Gastroesophageal sphincter (tissue), 3 donors: ENCODE measurements around the gene GRAMD1A.

ENCODE experiments used
- CTCF ChIP-seq, 4 experiments: fragments of 200-600 bp in 2 of 4; fragments of 450-650 bp in 2 of 4; sonication (generic) in 1 of 4; IDR thresholded peaks; one replicate each; pipeline ENCODE4 v1.5.1; 2017 to 2019; ENCODE audit warnings: antibody characterized with exemption in 4 of 4, mild to moderate bottlenecking in 2 of 4, moderate library complexity in 2 of 4
- POLR2A ChIP-seq, 2 donors: fragments of 450-650 bp; IDR thresholded peaks; one replicate each; pipeline ENCODE4 v1.6.1; 2017; ENCODE audit warnings: antibody characterized with exemption in 2 of 2, mild to moderate bottlenecking in 2 of 2, moderate library complexity in 1 of 2

DNA sequence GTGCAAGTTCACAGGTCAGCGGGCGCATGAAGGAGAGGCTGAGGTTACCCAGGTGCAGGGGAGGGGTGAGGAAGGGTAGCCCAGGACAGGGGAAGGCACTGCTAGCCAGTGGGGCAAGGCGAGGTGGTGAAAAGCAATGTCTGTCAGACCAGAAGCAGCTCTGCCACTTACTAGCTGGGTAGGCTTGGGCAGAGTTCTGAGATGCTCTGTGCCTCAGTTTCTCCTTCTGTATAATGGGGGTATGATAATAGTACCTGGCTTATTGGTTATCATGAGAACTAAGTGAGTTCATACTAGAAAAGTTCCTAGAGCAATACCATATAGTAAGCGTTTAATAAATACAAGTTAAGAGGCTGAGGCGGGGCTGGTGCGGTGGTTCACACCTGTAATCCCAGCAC lies 15.8 kb downstream of the GRAMD1A start:
- TF ChIP-seq CTCF (IDR thresholded peaks at IDR 0.05) (no peak), POLR2A (IDR thresholded peaks at IDR 0.05) (no peak)
